Lung (tissue), 12 donors: ENCODE data around the gene IGF2R. TPM values are rescaled to one million over a fixed set of nuclear protein-coding genes. Genes with fewer than 3 reads are reported as not detected.

Experiments used
- ATAC-seq: fragments of 200-7000 bp; cut with Tn5 transposase; one replicate; pipeline ENCODE4 v1.9.1; 2020; ENCODE audit warnings: moderate number of reproducible peaks; ENCODE audit not compliant: insufficient read depth, low FRiP score
- DNase-seq, 3 donors: peaks; one replicate each; pipeline ENCODE4 v3.0.0-alpha.2; 2013 to 2017
- H3K27ac ChIP-seq, 2 donors: one replicate each; pipeline ENCODE4 v1.5.1; 2013; ENCODE audit warnings: mild to moderate bottlenecking in 2 of 2, moderate library complexity in 2 of 2, control low read depth in 1 of 2, inconsistent platforms in 1 of 2, low read depth in 1 of 2, low read length in 1 of 2
- H3K27me3 ChIP-seq, 3 donors: one replicate each; pipeline ENCODE4 v1.5.1; 2013; ENCODE audit warnings: low read length in 2 of 3; ENCODE audit not compliant: control insufficient read depth in 3 of 3, insufficient read depth in 3 of 3
- H3K36me3 ChIP-seq, 4 donors: one replicate each; pipeline ENCODE4 v1.5.1; 2013; ENCODE audit warnings: low read length in 4 of 4, mild to moderate bottlenecking in 1 of 4, moderate library complexity in 1 of 4; ENCODE audit not compliant: control insufficient read depth in 4 of 4, insufficient read depth in 4 of 4
- H3K4me1 ChIP-seq, 5 donors: one replicate each; pipeline ENCODE4 v1.5.1; 2013; ENCODE audit warnings: low read length in 5 of 5, mild to moderate bottlenecking in 2 of 5, moderate library complexity in 1 of 5; ENCODE audit not compliant: control insufficient read depth in 5 of 5, insufficient read depth in 5 of 5
- H3K4me3 ChIP-seq: one replicate; pipeline ENCODE4 v1.5.1; 2013; ENCODE audit warnings: mild to moderate bottlenecking, control low read depth, moderate library complexity
- H3K9ac ChIP-seq, 2 donors: one replicate each; pipeline ENCODE4 v1.5.1; 2013; ENCODE audit warnings: low read length in 2 of 2, control low read depth in 1 of 2; ENCODE audit not compliant: insufficient read depth in 1 of 2
- H3K9me3 ChIP-seq, 4 donors: one replicate each; pipeline ENCODE4 v1.5.1; 2013; ENCODE audit warnings: low read length in 3 of 4, mild to moderate bottlenecking in 1 of 4, moderate library complexity in 1 of 4; ENCODE audit not compliant: control insufficient read depth in 4 of 4, insufficient read depth in 3 of 4
- CTCF ChIP-seq: IDR thresholded peaks from 2 replicates; pipeline ENCODE4 v1.5.1; 2012; ENCODE audit warnings: mild to moderate bottlenecking; ENCODE audit errors: control extremely low read depth, extremely low read depth
- WGBS, 2 donors: extraction: QIAGEN DNeasy Blood & Tissue Kit; methylation state at CpG; one replicate each; pipeline ENCODE4 v1.1.7; 2013; 5-methylcytosine and 5-hydroxymethylcytosine counted together
- polyA plus RNA-seq, 2 donors: library from polyadenylated mRNA; stranded (reverse); fragments of 200-250 nt; gene quantifications; one replicate each; pipeline ENCODE4 v1.2.1, GENCODE V29; 2013
- total RNA-seq, 2 donors: library from RNA; depleted of rRNA in 1 of 2; stranded (reverse); fragments of >200 nt in 1 of 2; gene quantifications; one replicate each; pipeline ENCODE4 v1.2.1, GENCODE V29; 2014 to 2021
- donor health status: control.
- donor health status: control.
- donor health status: Bipolar disorder and iron deficiency.
- donor health status: healthy.
- donor health status: DM: yes; HTN: yes; CAD: no.

IGF2R gene
- total and polyA plus RNA-seq, 4 donors, result 30.0 to 125 (median 92.6) TPM

GRCh38 chr6:160147146-160147536, 178.3 kb downstream of the IGF2R start:
- H3K27me3 ChIP-seq, result no peaks in the 10 kb centered on the region
- peaks cover 0 to 3% (median 0%) of the 10 kb centered on the region in 4 donors for H3K36me3 ChIP-seq
- ATAC-seq, result no peak
- no peak overlapping the region for H3K4me3 ChIP-seq
- peaks cover 0 to 7% (median 0%) of the 10 kb centered on the region in 5 donors for H3K4me1 ChIP-seq
- WGBS, 2 donors, result 86 to 88% methylated on average over 3 of the region's 3 CpGs
- TF ChIP-seq CTCF, result no peak
- H3K27ac ChIP-seq, result no peak overlapping the region
- H3K9me3 ChIP-seq, result no peaks in the 10 kb centered on the region
- no peak for DNase-seq
- no peak overlapping the region for H3K9ac ChIP-seq

- H3K9ac ChIP-seq, result no peak overlapping the region
- H3K27ac ChIP-seq, result no peak overlapping the region
- no peaks in the 10 kb centered on the region for H3K27me3 ChIP-seq
- TF ChIP-seq CTCF, result no peak
- no peak overlapping the region for H3K4me3 ChIP-seq
- 92 to 95% methylated on average over 3 of the region's 3 CpGs for WGBS, 2 donors
- peaks cover 0 to 3% (median 0%) of the 10 kb centered on the region in 4 donors for H3K36me3 ChIP-seq
- H3K9me3 ChIP-seq, result peaks cover 0 to 3% (median 0%) of the 10 kb centered on the region in 4 donors
- H3K4me1 ChIP-seq, result no peaks in the 10 kb centered on the region
- ATAC-seq (no peak), DNase-seq (no peak)
Measured at GRCh38 chr6:160154471-160154870, 185.6 kb downstream of the IGF2R start.

GRCh38 chr6:160156842-160157241, 188.0 kb downstream of the IGF2R start:
- no peaks in the 10 kb centered on the region for H3K27me3 ChIP-seq
- no peak for ATAC-seq
- H3K4me3 ChIP-seq, result no peak overlapping the region
- DNase-seq, result no peak
- H3K9ac ChIP-seq, result no peak overlapping the region
- peaks cover 0 to 3% (median 0%) of the 10 kb centered on the region in 4 donors for H3K9me3 ChIP-seq
- H3K27ac ChIP-seq, result no peak overlapping the region
- WGBS, 2 donors, result 75 to 78% methylated on average over 1 of the region's 1 CpG
- TF ChIP-seq CTCF, result no peak
- H3K4me1 ChIP-seq, result peaks cover 0 to 13% (median 0%) of the 10 kb centered on the region in 5 donors
- peaks cover 0 to 3% (median 0%) of the 10 kb centered on the region in 4 donors for H3K36me3 ChIP-seq

GRCh38 chr6:160160450-160160849, 191.6 kb downstream of the IGF2R start:
- WGBS, 2 donors, result 48 to 59% methylated on average over 6 of the region's 6 CpGs
- TF ChIP-seq CTCF, result no peak
- H3K4me3 ChIP-seq, result no peak overlapping the region
- ATAC-seq (no peak), DNase-seq (peak in 2 of 3 donors; percentile 80 to 89)
- H3K9me3 ChIP-seq, result no peaks in the 10 kb centered on the region
- no peaks in the 10 kb centered on the region for H3K27me3 ChIP-seq
- no peaks in the 10 kb centered on the region for H3K36me3 ChIP-seq
- H3K4me1 ChIP-seq, result peaks cover 0 to 13% (median 0%) of the 10 kb centered on the region in 5 donors
- no peak overlapping the region for H3K9ac ChIP-seq
- H3K27ac ChIP-seq, result no peak overlapping the region
